Neuron (in vitro differentiated cells): ENCODE measurements around the gene MDM1.
A peak's percentile ranks its signal among the peaks of the same experiment; 100 is the strongest.

ENCODE experiments used
- H2AFZ ChIP-seq: one replicate; pipeline ENCODE4 v1.6.1; 2013; ENCODE audit warnings: low read depth, mild to moderate bottlenecking, inconsistent platforms, low read length, moderate library complexity
- H3K27me3 ChIP-seq: one replicate; pipeline ENCODE4 v1.6.1; 2013; ENCODE audit warnings: low read length; ENCODE audit not compliant: insufficient read depth
- H3K36me3 ChIP-seq: one replicate; pipeline ENCODE4 v1.6.1; 2013; ENCODE audit warnings: low read length; ENCODE audit not compliant: insufficient read depth
- H3K4me1 ChIP-seq: one replicate; pipeline ENCODE4 v1.6.1; 2013; ENCODE audit warnings: low read length; ENCODE audit not compliant: insufficient read depth
- H3K4me3 ChIP-seq: 2 replicates; pipeline ENCODE4 v1.5.1; 2013; ENCODE audit warnings: mild to moderate bottlenecking, low read length, moderate library complexity
- H3K9me3 ChIP-seq: one replicate; pipeline ENCODE4 v1.6.1; 2013; ENCODE audit warnings: low read length

Gene MDM1, protein sequence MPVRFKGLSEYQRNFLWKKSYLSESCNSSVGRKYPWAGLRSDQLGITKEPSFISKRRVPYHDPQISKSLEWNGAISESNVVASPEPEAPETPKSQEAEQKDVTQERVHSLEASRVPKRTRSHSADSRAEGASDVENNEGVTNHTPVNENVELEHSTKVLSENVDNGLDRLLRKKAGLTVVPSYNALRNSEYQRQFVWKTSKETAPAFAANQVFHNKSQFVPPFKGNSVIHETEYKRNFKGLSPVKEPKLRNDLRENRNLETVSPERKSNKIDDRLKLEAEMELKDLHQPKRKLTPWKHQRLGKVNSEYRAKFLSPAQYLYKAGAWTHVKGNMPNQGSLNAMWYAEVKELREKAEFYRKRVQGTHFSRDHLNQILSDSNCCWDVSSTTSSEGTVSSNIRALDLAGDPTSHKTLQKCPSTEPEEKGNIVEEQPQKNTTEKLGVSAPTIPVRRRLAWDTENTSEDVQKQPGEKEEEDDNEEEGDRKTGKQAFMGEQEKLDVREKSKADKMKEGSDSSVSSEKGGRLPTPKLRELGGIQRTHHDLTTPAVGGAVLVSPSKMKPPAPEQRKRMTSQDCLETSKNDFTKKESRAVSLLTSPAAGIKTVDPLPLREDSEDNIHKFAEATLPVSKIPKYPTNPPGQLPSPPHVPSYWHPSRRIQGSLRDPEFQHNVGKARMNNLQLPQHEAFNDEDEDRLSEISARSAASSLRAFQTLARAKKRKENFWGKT

DNA sequence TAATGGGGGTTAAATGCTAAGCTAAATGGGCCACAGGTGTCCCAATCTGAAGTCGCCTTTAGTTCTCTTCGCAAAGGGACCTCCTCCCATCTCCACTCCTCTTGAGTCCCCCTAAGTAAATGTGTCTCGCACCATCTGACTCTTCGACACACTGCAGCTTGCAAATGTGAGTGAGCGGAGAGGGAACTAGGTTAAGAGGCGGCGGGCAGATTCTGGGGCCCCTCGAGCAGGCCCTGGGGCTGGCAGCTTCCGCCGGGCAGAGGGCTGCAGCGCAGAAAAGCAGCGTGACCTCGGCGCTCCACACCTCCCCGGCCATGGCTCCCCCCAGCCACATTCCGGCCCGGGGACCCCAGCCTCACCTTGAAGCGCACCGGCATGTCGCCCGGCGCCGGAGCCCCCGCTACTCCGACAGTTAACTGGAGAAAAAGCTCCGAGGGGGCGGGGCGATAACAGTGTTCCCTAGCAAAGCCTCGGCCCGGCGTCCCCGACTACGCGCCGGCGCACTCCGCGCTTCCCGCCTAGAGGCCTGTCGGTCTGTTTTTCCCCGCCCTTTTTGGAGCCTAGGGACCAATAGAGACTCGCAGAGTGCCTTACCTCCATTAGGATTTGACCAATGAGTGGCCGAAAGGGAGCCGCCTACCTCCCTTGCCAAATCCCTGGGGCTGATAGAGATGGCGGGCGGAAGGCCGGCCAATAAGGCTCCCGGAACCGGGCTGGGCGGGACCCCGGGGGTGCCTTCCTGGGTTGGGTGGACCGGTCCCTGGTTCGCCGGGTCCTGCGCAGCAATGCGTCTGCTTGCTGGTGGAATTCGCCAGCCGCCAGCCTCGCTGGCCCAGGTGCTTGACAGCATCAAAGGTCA lies at the start of gene MDM1:
Gene MDM1 (minus strand): TSS at position 494 of the 859 bp plus-strand sequence. CDS start 117 bp downstream, at position 377.
- H3K4me3 ChIP-seq = peak within 1 kb of the TSS; percentile 81
- no peaks in the 10 kb centered on the region for H3K27me3 ChIP-seq
- peak within 1 kb of the TSS; percentile 91 for H2AFZ ChIP-seq
- H3K36me3 ChIP-seq = peaks cover 8% of the 10 kb centered on the region
- H3K9me3 ChIP-seq = no peaks in the 10 kb centered on the region
- peaks cover 16% of the 10 kb centered on the region for H3K4me1 ChIP-seq

DNA sequence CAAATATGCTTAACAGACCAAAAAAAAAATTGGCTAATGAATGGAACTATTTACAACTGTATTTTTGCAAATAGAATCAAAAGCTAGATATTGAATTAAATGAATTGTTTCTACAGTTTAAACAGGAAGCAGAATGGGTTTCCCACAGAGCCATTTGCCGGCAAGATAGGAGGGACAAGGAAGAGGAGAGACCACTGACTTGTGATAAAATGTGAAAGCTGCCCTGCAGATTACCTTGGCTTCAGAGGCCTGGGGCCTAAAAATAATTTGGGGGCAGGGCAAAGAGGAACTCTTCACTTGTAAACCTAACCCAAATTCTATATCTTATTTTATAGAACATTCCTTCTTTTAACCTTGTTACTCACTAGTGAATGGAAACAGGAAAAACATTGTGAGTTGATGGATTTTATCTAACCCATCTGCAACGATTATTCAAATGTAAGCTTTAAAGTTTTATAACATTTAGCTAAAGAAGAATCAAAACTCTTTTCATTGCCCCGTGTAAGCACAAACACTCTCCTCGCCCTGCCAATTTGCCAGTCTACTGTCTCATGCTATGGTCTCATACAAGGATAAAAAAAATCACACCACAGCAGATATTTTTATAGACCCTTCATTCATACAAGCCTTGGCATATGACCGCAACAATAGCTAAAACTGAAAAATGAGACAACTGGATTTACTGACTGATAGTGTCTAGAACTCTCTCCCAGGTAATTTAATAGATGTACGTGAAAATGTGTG lies 49.5 kb upstream of the MDM1 start:
- Histone ChIP-seq H3K27me3 (no peaks in the 10 kb centered on the region), H3K4me3 (no peak overlapping the region), H2AFZ (no peak overlapping the region), H3K36me3 (no peaks in the 10 kb centered on the region), H3K9me3 (no peaks in the 10 kb centered on the region), H3K4me1 (no peaks in the 10 kb centered on the region)

- Histone ChIP-seq H3K4me3 (no peak overlapping the region), H3K36me3 (no peaks in the 10 kb centered on the region), H3K4me1 (no peaks in the 10 kb centered on the region), H3K9me3 (no peaks in the 10 kb centered on the region), H3K27me3 (no peaks in the 10 kb centered on the region), H2AFZ (no peak overlapping the region)
These were observed 46.9 kb upstream of the MDM1 start for GRCh38 chr12:68378872-68379606.

DNA sequence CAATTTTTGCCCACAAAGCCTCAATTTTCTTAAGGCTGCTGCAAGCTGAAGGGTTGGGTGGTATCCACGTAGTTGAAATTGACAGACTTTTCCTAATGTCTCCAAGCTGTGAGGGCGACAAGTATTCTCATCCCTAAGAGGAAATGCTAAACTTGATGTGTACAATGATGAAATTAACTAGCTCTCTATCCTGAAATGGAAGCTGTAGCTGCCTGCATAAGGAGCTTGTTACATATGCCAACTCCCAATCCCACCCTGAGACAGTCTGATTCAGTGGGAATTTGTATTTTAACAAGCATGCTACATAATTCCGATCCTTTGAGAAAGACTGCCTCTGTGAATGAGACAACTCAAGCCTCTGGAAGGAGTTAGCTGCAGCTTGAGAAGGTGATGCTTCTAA lies 45.7 kb upstream of the MDM1 start:
- H3K9me3 ChIP-seq = no peaks in the 10 kb centered on the region
- H2AFZ ChIP-seq = no peak overlapping the region
- H3K27me3 ChIP-seq = no peaks in the 10 kb centered on the region
- H3K4me3 ChIP-seq = no peak overlapping the region
- H3K36me3 ChIP-seq = no peaks in the 10 kb centered on the region
- H3K4me1 ChIP-seq = no peaks in the 10 kb centered on the region

- no peaks in the 10 kb centered on the region for H3K36me3 ChIP-seq
- no peaks in the 10 kb centered on the region for H3K4me1 ChIP-seq
- H3K4me3 ChIP-seq = no peak overlapping the region
These were observed 44.7 kb upstream of the MDM1 start for GRCh38 chr12:68376901-68377300.

DNA sequence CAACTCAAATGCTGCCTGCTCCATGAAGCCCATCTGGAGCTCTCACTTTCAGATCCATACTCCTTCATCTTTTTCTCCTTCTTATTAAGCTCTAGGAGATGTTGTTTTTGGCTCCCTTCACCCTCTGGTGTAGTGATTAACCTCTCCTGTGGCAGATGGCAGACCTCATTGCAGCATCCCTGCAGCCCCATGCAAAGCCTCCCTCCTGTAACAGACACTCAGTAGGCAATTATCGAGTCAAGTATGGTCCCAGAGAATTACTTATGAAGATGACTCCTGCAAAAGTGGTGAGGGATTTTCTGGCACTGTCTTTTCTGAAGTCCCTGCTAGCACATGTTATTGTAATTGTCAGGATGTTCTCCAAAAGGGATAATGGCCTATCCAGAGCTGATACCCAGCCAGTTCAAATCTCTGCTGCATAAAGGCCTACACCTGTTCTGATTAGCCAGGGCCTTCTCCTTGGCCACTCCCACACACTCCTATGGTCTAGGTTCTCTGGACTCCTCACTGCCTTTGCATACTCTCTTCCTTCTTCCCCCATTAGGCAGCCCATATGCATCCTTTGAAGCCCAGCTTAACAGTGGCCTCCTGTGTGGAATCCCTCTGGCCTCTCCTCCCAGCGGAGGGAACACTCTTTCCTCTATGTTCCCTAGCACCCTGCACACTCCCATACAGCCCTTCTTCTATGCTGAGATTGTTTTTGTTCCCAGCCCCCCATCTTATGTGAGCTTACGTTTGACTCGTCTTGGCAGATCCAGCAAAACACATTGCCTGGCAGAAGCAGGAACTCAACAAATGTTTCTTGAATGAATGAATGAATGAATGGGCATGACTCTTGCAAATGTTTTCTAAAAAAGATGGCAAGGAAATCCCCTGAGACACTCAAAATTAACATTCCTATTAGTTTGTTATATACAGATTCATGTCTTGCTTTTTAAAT lies 43.9 kb upstream of the MDM1 start:
- Histone ChIP-seq H2AFZ (no peak overlapping the region), H3K27me3 (no peaks in the 10 kb centered on the region), H3K4me3 (no peak overlapping the region), H3K4me1 (no peaks in the 10 kb centered on the region), H3K36me3 (no peaks in the 10 kb centered on the region), H3K9me3 (no peaks in the 10 kb centered on the region)

More at GRCh38 chr12:68376901-68377300, 44.7 kb upstream of the MDM1 start:
- H3K9me3 ChIP-seq = no peaks in the 10 kb centered on the region
- H3K27me3 ChIP-seq = no peaks in the 10 kb centered on the region
- no peak overlapping the region for H2AFZ ChIP-seq

DNA sequence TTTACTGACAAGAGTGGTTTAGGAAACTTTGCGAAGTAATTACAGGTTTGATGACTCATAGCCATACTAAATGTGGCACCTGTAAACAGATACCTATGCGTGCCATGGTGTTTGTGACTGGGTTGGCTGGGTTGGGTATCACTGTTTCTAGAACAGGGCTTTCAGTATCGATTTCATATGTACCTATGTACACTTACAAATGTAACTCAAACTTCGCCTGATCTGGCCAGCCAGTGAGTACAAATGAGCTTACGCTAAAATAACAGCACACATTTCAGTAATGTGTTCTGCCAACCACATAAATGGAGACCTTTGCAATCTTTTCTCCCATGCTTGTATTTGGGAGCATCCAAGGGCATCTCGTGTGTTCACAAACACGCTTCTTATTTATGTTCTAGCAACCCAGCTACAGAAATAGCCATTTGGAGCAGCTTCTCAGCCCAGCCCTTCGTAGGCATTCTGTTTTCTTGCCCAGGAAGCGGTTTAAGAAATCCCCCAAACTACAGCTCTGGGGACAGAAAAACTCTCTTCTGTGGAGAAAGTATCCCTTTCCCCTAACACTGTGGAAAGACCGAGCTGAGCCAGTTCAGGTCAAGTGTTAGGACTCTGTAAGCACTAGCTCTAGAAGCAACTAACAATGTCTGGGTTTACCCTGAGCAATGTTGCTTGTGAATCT lies 42.3 kb upstream of the MDM1 start:
- no peaks in the 10 kb centered on the region for H3K36me3 ChIP-seq
- H3K4me3 ChIP-seq = no peak overlapping the region
- no peak overlapping the region for H2AFZ ChIP-seq
- H3K27me3 ChIP-seq = no peaks in the 10 kb centered on the region
- H3K4me1 ChIP-seq = no peaks in the 10 kb centered on the region
- H3K9me3 ChIP-seq = no peaks in the 10 kb centered on the region

GRCh38 chr12:68370667-68371066 lies 38.5 kb upstream of the MDM1 start:
- no peaks in the 10 kb centered on the region for H3K36me3 ChIP-seq
- peaks cover 23% of the 10 kb centered on the region for H3K4me1 ChIP-seq
- H2AFZ ChIP-seq = no peak overlapping the region
- no peaks in the 10 kb centered on the region for H3K9me3 ChIP-seq
- H3K27me3 ChIP-seq = no peaks in the 10 kb centered on the region
- no peak overlapping the region for H3K4me3 ChIP-seq

DNA sequence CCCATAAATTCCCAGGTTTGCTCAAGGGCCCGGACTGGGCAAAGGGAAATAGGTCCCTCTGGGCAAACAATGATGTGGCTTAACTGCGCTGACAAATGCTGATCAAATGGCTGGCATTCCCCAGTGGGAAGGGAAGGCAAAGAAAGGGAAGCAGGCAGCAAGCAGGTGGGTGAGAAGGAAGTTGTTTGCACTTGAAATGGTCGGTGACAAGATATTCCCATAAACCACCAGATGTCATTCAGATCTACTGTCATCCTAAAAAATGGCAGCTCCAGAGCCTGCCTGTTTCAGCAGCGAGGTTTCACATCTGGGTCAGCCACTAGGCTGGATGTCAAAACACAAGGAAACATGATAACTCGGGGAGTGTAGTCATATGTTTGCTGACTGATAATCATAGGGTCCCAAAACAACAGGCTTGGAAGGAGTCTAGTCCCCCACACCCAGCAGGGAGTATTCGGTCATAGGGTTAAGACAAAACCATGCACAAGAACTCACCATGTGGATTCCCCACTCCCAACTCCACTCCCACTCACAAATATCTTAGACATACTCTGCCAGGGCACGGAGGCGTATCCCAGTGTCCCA lies 37.9 kb upstream of the MDM1 start:
- no peak overlapping the region for H3K4me3 ChIP-seq
- no peak overlapping the region for H2AFZ ChIP-seq
- H3K27me3 ChIP-seq = no peaks in the 10 kb centered on the region
- peaks cover 23% of the 10 kb centered on the region for H3K4me1 ChIP-seq
- no peaks in the 10 kb centered on the region for H3K36me3 ChIP-seq
- H3K9me3 ChIP-seq = no peaks in the 10 kb centered on the region

- no peaks in the 10 kb centered on the region for H3K36me3 ChIP-seq
- no peak overlapping the region for H3K4me3 ChIP-seq
- no peak overlapping the region for H2AFZ ChIP-seq
- no peaks in the 10 kb centered on the region for H3K27me3 ChIP-seq
- H3K4me1 ChIP-seq = peaks cover 23% of the 10 kb centered on the region
- no peaks in the 10 kb centered on the region for H3K9me3 ChIP-seq
These were observed 36.2 kb upstream of the MDM1 start for GRCh38 chr12:68368327-68368726.

DNA sequence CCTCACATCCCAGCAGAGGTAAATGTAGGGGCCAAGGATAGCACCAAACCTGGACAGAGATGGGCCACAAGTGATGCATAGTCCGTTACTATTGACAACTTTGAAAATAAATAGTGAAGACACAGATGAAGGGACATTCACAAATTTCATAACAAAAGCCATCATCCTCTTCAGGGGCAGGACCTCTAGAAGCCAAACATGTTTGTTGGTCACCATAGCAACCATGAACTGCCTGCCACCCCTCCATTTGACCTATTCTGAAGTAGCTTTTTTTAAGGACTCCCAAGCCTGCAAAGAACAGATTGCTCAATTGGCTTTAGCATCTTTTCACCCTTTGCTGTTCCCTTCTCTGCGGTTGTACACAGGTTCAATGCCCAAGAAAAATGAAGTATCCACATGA lies 35.7 kb upstream of the MDM1 start:
- no peak overlapping the region for H3K4me3 ChIP-seq
- no peaks in the 10 kb centered on the region for H3K27me3 ChIP-seq
- no peak overlapping the region for H2AFZ ChIP-seq
- H3K4me1 ChIP-seq = peaks cover 23% of the 10 kb centered on the region
- no peaks in the 10 kb centered on the region for H3K36me3 ChIP-seq
- no peaks in the 10 kb centered on the region for H3K9me3 ChIP-seq
